ENCODE data around the gene S1PR2.

S1PR2 gene, protein sequence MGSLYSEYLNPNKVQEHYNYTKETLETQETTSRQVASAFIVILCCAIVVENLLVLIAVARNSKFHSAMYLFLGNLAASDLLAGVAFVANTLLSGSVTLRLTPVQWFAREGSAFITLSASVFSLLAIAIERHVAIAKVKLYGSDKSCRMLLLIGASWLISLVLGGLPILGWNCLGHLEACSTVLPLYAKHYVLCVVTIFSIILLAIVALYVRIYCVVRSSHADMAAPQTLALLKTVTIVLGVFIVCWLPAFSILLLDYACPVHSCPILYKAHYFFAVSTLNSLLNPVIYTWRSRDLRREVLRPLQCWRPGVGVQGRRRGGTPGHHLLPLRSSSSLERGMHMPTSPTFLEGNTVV

DNA sequence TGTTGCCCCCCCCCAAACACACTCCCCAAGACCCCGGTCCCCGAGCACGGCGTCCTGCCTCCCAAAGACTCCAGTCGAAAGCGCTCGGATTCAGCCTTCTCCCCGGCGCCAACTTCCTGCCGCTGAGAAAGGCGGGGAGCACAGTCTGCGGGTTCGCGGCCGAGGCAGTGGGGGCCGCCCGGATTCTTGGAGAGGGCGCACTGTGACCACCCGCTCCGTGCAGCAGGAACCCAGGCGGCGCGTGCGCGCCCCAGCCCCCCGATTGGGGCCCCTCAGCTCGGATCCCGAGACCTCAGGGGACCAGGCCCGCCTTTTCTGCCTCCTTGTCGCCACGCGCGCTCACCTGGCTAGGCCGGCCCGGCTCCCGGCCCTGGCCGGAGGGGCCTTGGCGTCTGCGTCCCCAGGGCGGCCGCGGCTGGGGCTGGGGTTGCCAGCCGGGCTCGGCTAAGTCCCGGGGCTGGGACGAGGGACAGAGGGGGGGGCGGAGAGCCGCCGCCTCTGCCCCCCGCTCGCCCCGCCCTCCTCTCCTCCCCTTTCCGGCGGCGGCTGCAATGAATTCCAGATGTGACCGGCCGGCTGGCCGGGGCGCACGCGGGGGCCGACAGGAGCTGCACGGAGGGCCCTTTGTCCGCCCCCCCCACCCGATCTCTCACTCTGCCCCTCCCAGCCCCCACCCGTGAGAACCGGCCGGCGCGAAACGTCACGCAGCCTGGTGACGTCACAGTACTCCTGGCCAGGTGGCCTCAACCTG is at the start of gene S1PR2:
Gene S1PR2 (minus strand): TSS at position 471 of the 751 bp plus-strand sequence. CDS start 6,426 bp downstream, outside the sequence.
- H3K27ac ChIP-seq: peak within 1 kb of the TSS; percentile 54 to 92
- TF ChIP-seq, protein P1, sequence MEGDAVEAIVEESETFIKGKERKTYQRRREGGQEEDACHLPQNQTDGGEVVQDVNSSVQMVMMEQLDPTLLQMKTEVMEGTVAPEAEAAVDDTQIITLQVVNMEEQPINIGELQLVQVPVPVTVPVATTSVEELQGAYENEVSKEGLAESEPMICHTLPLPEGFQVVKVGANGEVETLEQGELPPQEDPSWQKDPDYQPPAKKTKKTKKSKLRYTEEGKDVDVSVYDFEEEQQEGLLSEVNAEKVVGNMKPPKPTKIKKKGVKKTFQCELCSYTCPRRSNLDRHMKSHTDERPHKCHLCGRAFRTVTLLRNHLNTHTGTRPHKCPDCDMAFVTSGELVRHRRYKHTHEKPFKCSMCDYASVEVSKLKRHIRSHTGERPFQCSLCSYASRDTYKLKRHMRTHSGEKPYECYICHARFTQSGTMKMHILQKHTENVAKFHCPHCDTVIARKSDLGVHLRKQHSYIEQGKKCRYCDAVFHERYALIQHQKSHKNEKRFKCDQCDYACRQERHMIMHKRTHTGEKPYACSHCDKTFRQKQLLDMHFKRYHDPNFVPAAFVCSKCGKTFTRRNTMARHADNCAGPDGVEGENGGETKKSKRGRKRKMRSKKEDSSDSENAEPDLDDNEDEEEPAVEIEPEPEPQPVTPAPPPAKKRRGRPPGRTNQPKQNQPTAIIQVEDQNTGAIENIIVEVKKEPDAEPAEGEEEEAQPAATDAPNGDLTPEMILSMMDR (IDR thresholded peaks at IDR 0.05): no peak
- peak; percentile 83 for DNase-seq (ENCODE audit: low spot score)
- H3K4me3 ChIP-seq: peak within 1 kb of the TSS; percentile 97

DNA sequence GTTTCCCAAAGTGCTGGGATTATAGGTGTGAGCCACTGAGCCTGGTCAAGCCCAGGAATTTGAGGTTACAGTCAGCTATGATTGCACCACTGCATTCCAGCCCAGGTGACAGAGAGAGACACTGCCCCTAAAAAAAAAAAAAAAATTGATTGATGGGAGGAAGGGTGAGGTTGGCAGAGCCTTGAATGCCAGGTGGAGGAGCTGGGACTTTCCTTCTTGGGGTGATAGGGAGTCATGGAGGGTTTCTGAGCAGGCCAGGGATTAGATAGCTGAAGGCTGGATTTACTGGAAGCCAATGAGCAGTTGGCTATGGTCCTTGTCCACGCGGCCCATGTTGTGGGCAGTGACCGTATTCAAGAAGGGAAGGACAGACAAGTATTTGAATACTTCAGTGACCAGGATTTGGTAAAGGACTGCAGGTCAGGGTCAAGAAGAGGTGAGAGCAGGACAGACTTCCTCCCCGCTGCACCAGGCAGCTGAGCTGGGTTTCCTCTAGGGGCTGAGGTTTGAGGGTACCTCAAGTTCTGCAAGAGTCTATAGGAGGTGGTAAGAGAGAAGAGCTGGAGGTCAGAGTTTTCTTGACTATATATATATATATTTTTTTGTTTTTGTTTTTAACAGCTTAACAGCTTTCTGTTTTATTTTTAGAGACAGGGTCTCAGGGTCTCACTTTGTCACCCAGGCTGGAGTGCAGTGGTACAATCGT is 48.8 kb upstream of the S1PR2 start:
- Histone ChIP-seq H3K4me3 (no peak overlapping the region), H3K27ac (no peak overlapping the region)
- DNase-seq (ENCODE audit: low spot score): no peak
- TF ChIP-seq, protein P1 (IDR thresholded peaks at IDR 0.05): no peak

- DNase-seq (ENCODE audit: low spot score): no peak
- H3K4me3 ChIP-seq: no peak overlapping the region
These were observed 47.8 kb upstream of the S1PR2 start for GRCh38 chr19:10278935-10279334.

GRCh38 chr19:10277795-10278589 is 46.9 kb upstream of the S1PR2 start:
- H3K4me3 ChIP-seq: no peak overlapping the region
- no peak for DNase-seq (ENCODE audit: low spot score)
- H3K27ac ChIP-seq: no peak overlapping the region
- TF ChIP-seq, protein P1 (IDR thresholded peaks at IDR 0.05): no peak

More at GRCh38 chr19:10278935-10279334, 47.8 kb upstream of the S1PR2 start:
- TF ChIP-seq, protein P1 (IDR thresholded peaks at IDR 0.05): no peak
- no peak overlapping the region for H3K27ac ChIP-seq

DNA sequence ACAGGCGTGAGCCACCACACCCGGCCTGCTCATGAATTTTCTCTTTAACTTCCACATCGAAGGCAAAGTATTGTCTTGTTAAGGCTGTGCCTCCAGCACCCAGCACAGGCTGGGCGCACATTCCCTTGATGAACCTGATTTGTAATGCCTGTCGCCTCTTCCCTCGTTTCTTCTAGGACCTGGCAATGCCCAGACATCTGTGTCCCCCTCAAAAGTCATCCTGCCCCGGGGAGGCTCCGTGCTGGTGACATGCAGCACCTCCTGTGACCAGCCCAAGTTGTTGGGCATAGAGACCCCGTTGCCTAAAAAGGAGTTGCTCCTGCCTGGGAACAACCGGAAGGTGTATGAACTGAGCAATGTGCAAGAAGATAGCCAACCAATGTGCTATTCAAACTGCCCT is 43.5 kb upstream of the S1PR2 start:
- DNase-seq (ENCODE audit: low spot score): no peak
- Histone ChIP-seq H3K27ac (no peak overlapping the region), H3K4me3 (no peak overlapping the region)
- TF ChIP-seq, protein P1 (IDR thresholded peaks at IDR 0.05): no peak

DNA sequence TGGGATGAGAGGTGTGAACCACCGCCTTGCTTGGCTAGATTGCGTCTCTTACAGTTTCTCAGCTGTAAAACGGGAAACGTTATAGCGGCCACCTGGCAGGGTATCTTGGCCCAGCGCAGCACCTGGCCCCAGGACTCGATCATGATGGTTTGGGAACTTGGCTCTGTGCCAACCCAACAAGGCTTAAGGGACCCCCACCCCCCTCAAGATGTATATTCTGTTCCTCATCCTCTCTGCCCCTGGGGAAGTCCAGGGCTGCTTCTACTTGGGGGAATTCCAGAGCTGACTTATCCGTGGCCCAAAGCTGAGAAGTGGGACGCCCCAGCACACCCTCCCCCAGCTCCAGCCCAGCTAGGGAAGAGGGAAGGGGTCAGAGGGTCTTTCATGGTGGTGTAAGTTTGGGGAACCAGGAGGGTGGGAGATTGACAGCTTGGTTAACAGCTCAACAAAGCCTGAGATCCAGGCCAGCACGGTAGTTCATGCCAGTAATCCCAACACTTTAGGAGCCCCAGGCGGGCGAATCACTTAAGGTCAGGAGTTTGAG is 40.5 kb upstream of the S1PR2 start:
- Histone ChIP-seq H3K27ac (peak overlapping the region in 1 of 2 donors; percentile 85), H3K4me3 (peak overlapping the region; percentile 70)
- no peak for DNase-seq (ENCODE audit: low spot score)
- TF ChIP-seq, protein P1 (IDR thresholded peaks at IDR 0.05): no peak
